Measurements from ENCODE around the gene GRAP. TPM values are rescaled to one million over a fixed set of nuclear protein-coding genes. Genes with fewer than 3 reads are reported as not detected.

The GRAP gene
- total RNA-seq, 2 donors from 2014 or later, result 0.15 TPM; not detected in 1

DNA sequence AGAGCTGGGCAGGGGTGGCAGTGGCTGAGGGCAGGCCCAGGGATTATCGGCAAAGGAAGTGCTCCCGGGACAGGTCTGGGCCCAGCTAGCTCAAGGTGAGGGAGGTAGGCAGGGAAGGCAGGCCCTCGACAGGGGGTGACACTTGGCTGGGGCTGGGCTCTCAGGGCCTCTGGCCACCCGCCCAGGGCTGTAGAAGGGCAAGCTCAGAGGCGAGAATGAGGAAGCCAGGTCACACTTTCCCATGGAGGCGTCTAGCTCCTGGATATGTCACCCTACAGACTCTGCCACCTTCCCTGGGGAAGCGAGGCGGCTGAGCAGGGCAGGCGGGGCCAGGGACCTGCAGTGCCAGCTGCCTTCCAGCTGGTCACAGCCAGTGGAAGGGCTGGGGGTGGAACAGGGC lies 61.3 kb downstream of the GRAP start:
- Mint-ChIP-seq H3K27ac (no peak overlapping the region), H3K4me1 (peaks cover 9% of the 10 kb centered on the region), H3K9me3 (no peaks in the 10 kb centered on the region), H3K4me3 (no peak overlapping the region), H3K36me3 (ENCODE audit: low read depth) (peaks cover 23% of the 10 kb centered on the region), H3K27me3 (ENCODE audit: insufficient read depth) (no peaks in the 10 kb centered on the region)
- no peaks in the 10 kb centered on the region for H3K9me3 ChIP-seq (ENCODE audit: control insufficient read depth, low read length)
- peaks cover 20% of the 10 kb centered on the region for H3K36me3 ChIP-seq (ENCODE audit: control insufficient read depth, insufficient read depth, low read length)
- no peak for DNase-seq
- H3K9ac ChIP-seq (ENCODE audit: extremely low read depth, low read length, poor library complexity, severe bottlenecking), result no peak overlapping the region
- no peak overlapping the region for H3K4me3 ChIP-seq (ENCODE audit: low read length)
- H3K27ac ChIP-seq (ENCODE audit: low read depth, low read length), result no peak overlapping the region
- 92 to 100% methylated on average over 3 to 9 of the region's 9 CpGs for WGBS, 2 experiments (ENCODE audit: insufficient coverage in 1 of 2, insufficient read length in 1 of 2)
- H3K4me1 ChIP-seq (ENCODE audit: control insufficient read depth, insufficient read depth, low read length), result peaks cover 9% of the 10 kb centered on the region
- TF ChIP-seq, protein P1, sequence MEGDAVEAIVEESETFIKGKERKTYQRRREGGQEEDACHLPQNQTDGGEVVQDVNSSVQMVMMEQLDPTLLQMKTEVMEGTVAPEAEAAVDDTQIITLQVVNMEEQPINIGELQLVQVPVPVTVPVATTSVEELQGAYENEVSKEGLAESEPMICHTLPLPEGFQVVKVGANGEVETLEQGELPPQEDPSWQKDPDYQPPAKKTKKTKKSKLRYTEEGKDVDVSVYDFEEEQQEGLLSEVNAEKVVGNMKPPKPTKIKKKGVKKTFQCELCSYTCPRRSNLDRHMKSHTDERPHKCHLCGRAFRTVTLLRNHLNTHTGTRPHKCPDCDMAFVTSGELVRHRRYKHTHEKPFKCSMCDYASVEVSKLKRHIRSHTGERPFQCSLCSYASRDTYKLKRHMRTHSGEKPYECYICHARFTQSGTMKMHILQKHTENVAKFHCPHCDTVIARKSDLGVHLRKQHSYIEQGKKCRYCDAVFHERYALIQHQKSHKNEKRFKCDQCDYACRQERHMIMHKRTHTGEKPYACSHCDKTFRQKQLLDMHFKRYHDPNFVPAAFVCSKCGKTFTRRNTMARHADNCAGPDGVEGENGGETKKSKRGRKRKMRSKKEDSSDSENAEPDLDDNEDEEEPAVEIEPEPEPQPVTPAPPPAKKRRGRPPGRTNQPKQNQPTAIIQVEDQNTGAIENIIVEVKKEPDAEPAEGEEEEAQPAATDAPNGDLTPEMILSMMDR (conservative IDR thresholded peaks at IDR 0.05), result no peak
- H3K27me3 ChIP-seq (ENCODE audit: control insufficient read depth, insufficient read depth, low read length, poor library complexity, severe bottlenecking), result no peaks in the 10 kb centered on the region

DNA sequence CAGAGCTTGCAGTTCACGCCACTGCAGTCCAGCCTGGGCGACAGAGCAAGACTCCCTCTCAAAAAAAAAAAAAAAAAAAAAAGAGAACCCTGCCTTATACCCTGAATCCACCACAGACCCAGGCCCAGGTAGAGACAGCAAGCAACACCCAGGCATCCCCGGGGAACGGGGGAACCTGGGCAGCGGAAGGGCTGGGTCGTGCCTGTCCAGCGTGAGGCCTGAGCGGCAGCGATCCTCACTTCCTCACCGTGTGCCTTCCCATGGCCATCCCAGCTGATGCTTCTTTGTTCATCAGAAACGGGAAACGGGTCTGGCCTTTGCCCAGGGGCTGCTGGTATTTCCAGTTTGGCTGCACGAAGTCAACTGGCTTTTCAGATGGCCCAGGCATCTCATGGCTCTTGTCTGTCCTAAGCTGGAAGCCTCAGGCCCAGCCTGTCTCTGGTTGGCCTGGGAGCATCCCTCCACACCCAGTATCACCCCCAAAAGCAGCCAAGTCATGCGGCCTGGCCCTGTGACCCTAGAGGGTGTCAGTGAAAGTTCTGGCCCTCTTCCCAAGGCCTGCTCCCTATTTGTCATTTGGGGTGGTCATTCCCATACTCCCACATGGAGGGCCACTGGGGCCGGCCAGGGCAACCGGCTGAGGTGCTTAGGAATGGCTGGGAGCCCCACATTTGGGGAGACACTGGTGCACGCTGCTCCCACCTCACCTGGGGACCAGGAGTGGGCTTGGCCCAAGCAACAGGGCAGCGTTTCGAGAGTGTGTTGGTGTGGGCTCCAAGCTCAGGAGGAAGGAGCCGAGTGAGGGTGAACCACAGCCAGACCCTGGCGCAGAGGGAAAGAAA lies 62.3 kb downstream of the GRAP start:
- Histone ChIP-seq H3K27me3 (ENCODE audit: control insufficient read depth, insufficient read depth, low read length, poor library complexity, severe bottlenecking) (no peaks in the 10 kb centered on the region), H3K36me3 (ENCODE audit: control insufficient read depth, insufficient read depth, low read length) (peaks cover 21% of the 10 kb centered on the region), H3K9me3 (ENCODE audit: control insufficient read depth, low read length) (no peaks in the 10 kb centered on the region), H3K9ac (ENCODE audit: extremely low read depth, low read length, poor library complexity, severe bottlenecking) (no peak overlapping the region), H3K4me1 (ENCODE audit: control insufficient read depth, insufficient read depth, low read length) (peaks cover 9% of the 10 kb centered on the region), H3K4me3 (ENCODE audit: low read length) (no peak overlapping the region), H3K27ac (ENCODE audit: low read depth, low read length) (no peak overlapping the region)
- Mint-ChIP-seq H3K4me1 (peaks cover 9% of the 10 kb centered on the region), H3K36me3 (ENCODE audit: low read depth) (peaks cover 30% of the 10 kb centered on the region), H3K27ac (no peak overlapping the region), H3K4me3 (no peak overlapping the region), H3K9me3 (no peaks in the 10 kb centered on the region), H3K27me3 (ENCODE audit: insufficient read depth) (no peaks in the 10 kb centered on the region)
- TF ChIP-seq, protein P1 (conservative IDR thresholded peaks at IDR 0.05), result no peak
- no peak for DNase-seq
- WGBS, 2 experiments (ENCODE audit: insufficient coverage in 1 of 2, insufficient read length in 1 of 2), result 94% methylated on average over 11 to 21 of the region's 21 CpGs

- no peaks in the 10 kb centered on the region for H3K27me3 Mint-ChIP-seq (ENCODE audit: insufficient read depth)
- WGBS, 2 experiments (ENCODE audit: insufficient coverage in 1 of 2, insufficient read length in 1 of 2), result 90% methylated on average over 20 to 30 of the region's 30 CpGs
- no peak overlapping the region for H3K4me3 Mint-ChIP-seq
- peaks cover 33% of the 10 kb centered on the region for H3K36me3 Mint-ChIP-seq (ENCODE audit: low read depth)
- H3K27me3 ChIP-seq (ENCODE audit: control insufficient read depth, insufficient read depth, low read length, poor library complexity, severe bottlenecking), result no peaks in the 10 kb centered on the region
- H3K9me3 Mint-ChIP-seq, result no peaks in the 10 kb centered on the region
- peaks cover 34% of the 10 kb centered on the region for H3K36me3 ChIP-seq (ENCODE audit: control insufficient read depth, insufficient read depth, low read length)
- peaks cover 9% of the 10 kb centered on the region for H3K4me1 Mint-ChIP-seq
- TF ChIP-seq, protein P1 (conservative IDR thresholded peaks at IDR 0.05), result no peak
- H3K9ac ChIP-seq (ENCODE audit: extremely low read depth, low read length, poor library complexity, severe bottlenecking), result no peak overlapping the region
- H3K4me3 ChIP-seq (ENCODE audit: low read length), result no peak overlapping the region
- DNase-seq, result peak; percentile 75
- H3K9me3 ChIP-seq (ENCODE audit: control insufficient read depth, low read length), result no peaks in the 10 kb centered on the region
- peak overlapping the region; percentile 22 for H3K27ac ChIP-seq (ENCODE audit: low read depth, low read length)
- H3K27ac Mint-ChIP-seq, result peak overlapping the region; percentile 68
- peaks cover 9% of the 10 kb centered on the region for H3K4me1 ChIP-seq (ENCODE audit: control insufficient read depth, insufficient read depth, low read length)
Measured at GRCh38 chr17:18981642-18982424, 64.9 kb downstream of the GRAP start.
